ENCODE measurements around the gene MGAT3.
"Not testable (repeated sequence)": the region's sequence is repeated elsewhere in the genome, so short reads cannot be mapped to it uniquely, and the experiment has no call there.

MGAT3 gene, protein sequence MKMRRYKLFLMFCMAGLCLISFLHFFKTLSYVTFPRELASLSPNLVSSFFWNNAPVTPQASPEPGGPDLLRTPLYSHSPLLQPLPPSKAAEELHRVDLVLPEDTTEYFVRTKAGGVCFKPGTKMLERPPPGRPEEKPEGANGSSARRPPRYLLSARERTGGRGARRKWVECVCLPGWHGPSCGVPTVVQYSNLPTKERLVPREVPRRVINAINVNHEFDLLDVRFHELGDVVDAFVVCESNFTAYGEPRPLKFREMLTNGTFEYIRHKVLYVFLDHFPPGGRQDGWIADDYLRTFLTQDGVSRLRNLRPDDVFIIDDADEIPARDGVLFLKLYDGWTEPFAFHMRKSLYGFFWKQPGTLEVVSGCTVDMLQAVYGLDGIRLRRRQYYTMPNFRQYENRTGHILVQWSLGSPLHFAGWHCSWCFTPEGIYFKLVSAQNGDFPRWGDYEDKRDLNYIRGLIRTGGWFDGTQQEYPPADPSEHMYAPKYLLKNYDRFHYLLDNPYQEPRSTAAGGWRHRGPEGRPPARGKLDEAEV

DNA sequence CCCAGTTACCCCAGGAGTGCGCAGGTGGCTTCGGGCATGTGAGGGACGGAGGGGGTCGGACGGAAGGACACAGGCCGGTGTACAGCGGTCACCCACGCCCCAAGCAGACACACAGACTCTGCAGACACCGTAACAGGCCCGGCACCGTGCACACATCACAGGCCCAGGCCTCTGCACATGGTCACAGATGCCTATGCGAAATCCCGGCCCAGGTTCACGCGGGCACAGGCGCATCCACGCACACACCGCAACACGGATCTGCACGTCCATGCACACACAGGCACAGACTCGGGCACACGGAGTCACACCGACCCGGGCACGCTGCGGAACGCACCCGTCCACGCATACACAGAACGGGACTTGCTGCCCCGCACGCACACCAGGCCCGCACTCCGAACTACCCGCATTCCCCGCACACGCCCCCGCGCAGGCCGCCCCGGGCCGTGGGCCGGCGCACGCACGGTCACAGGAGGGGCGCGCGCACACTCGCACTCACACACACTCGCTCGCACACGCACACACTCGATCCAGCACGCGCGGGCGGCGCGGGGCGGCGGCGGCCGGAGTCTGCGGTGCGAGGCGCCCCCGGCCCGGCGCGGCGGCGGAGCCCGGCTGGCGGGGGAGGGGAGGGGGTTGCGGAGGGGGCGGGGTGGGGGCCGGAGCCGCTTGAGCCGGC, at the start of gene MGAT3:
Gene MGAT3, plus strand, starts transcription at position 491 of the 676 bp plus-strand sequence. CDS start 30,336 bp downstream, outside the sequence.
- no peak for DNase-seq (ENCODE audit: low spot score)

DNA sequence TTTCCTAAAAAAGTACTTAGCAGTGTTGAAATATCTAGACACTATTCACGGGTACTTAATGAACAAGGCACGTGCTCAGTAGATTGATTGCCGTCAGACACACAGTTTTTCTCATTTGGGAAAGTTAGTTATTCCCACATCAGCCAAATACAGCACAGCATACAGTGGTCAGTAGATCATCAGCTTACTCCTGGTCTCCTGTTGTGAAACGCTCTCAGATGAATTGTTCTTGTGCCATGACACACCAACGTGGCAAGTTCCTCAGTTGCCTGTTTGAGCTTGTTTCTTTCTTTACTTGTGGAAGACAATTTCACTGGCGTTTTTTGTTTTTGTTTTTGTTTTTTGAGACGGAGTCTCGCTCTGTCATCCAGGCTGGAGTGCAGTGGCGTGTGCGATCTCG, 48.6 kb upstream of the MGAT3 start:
- DNase-seq (ENCODE audit: low spot score): no peak

DNA sequence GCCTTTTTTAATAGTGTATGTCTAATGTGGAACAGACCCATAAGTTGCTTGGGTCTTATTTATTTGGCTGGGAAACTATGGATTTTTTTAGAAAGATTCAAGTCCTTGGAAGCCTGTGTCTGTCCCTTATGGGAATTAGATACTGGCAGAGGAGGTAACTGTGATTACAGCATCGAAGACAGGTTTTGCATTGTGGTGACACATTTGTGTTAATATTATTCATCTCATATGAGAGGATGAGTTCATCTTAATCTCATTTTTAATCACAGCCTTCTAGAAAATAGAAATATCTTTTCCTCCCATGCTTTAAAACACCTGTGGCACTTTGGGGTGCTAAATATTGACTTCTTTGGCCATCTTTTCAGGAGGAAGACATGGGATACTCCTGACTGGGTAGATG, 48.0 kb upstream of the MGAT3 start:
- DNase-seq (ENCODE audit: low spot score): no peak

DNA sequence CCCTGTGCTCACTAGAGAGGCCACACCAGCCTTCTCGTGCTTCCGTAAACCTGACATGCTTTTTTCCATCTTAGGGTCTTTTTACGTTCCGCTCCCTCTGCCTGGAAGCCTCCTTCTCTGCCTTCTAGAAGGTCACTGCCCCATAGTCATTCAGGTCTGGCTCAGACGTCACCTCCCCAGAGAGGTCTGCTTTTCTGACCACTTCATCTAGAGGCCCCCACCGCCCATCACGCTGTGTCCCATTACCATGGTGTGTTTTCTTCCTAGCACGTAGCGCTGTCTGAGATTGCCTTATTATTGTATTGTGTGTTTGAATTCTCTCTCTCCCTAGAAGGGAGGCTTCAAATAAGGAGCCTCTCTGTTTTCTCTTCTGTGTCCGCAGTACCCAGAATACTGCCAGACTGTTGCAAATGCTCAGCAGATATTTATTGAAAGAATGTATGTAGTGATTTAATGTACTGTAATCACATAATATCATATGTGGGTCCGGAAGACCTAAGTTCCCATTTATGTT, 47.2 kb upstream of the MGAT3 start:
- no peak for DNase-seq (ENCODE audit: low spot score)

DNA sequence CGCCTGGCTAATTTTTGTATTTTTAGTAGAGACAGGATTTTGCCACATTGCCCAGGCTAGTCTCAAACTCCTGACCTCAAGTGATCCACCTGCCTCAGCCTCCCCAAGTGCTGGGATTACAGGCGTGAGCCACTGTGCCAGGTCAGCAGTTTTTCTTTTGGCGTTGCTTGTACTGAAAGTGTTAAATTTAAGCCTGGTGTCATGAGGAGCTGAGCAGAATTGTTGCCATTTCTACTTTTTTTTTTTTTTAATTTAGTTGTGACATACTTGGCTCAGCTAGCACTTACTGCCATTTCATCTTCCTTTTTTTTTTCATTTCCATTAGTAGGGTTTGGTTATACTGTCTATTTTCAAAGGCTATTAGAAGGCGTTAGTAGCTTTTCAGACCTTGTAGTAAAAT, 46.5 kb upstream of the MGAT3 start:
- DNase-seq (ENCODE audit: low spot score): no peak

DNA sequence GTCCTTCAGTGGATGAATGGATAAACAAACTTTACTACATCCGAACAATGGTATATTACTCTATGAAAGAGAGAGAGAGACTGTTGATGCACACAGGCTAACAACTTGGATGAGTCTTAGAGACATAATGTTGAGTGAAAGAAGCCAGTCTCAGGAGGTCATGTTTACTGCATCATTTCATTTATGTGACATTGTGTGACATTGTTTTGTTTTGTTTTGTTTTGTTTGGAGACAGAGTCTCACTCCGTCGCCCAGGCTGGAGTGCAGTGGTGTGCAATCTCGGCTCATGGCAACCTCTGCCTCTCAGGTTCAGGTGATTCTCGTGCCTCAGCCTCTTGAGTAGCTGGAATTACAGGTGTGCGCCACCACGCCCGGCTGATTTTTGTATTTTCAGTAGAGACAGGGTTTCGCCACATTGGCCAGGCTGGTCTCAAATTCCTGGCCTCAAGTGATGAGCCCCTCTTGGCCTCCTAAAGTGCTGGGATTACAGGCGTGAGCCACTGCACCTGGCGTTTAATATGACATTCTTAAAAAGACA, 44.9 kb upstream of the MGAT3 start:
- not testable (repeated sequence) for DNase-seq (ENCODE audit: low spot score)

DNA sequence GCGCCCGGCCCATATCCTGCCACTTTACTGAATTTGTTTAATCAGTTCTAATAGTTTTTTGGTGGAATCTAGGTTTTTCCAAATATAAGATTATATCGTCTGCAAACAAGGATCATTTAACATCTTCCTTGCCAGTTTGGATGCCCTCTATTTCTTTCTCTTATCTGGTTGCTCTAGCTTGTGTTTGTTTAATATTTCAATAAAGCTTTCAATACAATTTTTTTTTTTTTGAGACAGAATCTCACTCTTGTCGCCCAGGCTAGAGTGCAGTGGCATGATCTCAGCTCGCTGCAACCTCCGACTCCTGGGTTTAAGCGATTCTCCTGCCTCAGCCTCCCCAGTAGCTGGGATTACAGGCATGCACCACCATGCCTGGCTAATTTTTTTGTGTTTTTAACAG, 43.6 kb upstream of the MGAT3 start:
- DNase-seq (ENCODE audit: low spot score): not testable (repeated sequence)

DNA sequence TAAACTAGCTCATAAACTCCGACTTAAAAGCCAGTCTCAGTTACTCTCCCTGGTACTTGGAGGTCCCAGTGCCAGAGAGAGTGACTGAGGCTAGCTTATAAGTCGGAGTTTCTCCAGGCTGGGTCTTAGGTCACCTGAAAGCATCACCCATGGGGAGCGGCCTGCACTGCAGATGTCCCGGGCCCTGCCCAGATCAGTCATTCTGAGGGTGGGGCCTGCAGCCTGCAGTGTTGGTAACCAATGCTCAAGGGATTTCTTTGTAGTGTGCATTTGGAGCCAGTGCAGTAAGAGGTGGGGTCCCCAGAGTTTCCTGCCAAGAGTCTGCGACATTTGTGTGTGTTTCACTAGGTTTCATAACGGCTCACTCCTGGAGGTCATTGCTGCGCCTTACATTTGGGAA, 42.4 kb upstream of the MGAT3 start:
- DNase-seq (ENCODE audit: low spot score): no peak

DNA sequence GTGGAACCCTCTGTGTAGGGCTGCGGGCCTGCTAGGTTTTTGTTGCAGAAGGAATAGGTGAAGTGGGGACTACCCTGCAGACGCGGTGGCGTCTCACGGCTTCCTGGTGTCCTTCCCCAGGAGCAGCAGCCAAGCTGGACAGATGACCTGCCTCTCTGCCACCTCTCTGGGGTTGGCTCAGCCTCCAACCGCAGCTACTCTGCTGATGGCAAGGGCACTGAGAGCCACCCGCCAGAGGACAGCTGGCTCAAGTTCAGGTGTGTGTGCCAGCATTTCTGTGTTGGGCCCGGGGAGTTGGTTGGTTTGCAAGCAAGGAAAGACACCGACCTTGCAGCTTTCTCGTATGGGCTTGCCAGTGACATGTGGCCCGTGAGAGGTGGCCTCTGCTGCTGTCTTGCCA, 41.9 kb upstream of the MGAT3 start:
- no peak for DNase-seq (ENCODE audit: low spot score)

DNA sequence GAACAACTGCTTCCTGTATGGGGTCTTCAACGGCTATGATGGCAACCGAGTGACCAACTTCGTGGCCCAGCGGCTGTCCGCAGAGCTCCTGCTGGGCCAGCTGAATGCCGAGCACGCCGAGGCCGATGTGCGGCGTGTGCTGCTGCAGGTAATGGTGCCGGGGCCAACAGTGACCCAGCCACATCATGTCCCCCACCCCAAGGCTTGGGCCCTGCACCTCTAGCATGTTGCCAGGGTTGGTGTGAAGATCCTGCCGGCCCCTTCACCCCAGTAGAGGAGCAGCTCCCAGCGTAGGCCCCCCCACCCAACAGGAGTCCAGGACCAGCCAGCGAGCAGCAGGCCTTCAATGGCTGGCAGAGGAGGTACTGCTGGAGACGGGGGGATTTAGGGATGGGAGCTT, 41.3 kb upstream of the MGAT3 start:
- DNase-seq (ENCODE audit: low spot score): no peak

DNA sequence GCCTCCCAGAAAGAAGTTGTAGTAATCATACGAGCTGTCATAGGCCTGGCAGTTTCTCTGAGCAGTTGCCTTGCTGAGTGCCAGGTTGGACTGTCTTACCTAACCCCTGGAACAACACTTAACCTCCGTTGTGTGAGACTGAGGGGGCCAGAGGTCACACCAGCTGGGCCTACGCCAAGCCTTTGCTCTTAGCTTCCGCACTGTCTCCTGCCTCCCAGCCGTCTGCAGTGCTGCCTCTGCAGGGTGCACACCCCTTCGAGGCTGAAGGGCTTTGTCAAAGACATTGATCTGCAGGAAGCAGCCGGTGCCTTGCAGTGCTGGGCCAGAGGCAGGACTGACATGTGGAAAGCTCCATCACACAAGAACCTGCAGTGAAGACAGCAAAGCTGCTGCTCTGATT, 40.5 kb upstream of the MGAT3 start:
- no peak for DNase-seq (ENCODE audit: low spot score)

DNA sequence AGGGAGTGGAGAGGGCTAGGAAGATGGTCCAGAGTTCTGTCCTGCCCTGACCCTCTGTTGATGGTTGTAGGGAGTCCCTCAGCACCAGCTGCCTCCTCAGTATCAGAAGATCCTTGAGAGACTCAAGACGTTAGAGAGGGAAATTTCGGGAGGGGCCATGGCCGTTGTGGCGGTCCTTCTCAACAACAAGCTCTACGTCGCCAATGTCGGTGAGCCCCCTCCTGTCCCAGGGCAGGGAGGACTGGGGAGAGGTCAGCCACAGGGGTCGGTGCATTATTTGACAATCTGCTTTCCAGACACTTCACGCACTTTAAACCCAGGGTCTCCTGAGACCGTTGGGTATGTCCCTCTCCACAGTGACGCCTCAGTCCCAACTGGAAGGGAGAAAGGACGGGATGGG, 39.2 kb upstream of the MGAT3 start:
- DNase-seq (ENCODE audit: low spot score): no peak

DNA sequence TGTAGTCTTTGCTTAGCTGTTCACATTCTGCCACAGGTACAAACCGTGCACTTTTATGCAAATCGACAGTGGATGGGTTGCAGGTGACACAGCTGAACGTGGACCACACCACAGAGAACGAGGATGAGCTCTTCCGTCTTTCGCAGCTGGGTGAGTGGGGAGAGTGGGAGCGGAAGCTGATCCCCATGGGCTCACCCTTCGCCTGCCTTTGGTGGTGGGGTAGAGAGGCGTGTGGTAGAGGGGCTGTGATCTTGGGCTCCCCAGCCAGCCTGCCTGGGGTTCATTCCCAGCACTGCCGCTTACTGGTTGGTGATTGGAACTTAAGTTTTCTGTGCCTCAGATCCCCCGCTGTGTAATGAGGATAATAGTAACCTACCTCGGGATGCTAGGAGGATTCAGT, 38.1 kb upstream of the MGAT3 start:
- no peak for DNase-seq (ENCODE audit: low spot score)

DNA sequence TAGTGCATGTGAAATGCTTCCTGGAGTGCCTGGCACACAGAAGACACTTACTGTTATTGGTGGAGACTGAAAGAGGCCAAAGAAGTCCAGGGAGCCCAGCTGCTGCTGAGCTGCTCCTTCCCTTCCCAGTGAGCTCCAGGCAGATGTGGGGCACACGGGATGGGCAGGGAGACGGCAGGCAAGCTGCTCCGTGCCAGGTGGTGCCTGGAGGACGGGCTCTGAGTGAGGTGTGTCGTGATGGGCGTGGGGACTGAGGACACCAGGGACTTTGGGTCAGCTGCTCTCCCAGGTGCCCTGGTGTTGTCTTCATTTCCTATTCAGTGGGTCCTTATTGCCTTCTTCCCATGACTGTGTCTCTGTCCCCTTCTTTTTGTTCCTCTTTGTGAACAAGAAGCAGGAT, 37.7 kb upstream of the MGAT3 start:
- DNase-seq (ENCODE audit: low spot score): no peak

DNA sequence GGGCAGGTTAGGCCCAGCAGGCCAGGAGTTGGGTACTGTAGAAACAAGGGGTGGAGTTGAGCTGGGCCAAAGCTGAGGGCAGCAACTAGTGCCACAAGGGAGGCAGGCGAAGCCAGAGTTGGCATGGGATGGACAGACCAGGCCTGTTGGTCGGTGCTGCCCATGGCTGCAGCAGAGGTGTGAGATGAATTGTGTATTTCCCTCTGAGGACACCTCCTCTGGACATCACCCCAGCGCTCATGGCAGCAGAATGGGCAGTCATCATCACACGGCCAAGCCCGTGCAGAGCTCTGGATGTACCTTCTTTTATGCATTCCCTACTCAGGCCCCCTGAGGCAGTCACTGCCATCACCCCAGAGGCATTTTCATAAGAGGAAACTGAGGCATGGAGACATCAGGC, 36.9 kb upstream of the MGAT3 start:
- no peak for DNase-seq (ENCODE audit: low spot score)

DNA sequence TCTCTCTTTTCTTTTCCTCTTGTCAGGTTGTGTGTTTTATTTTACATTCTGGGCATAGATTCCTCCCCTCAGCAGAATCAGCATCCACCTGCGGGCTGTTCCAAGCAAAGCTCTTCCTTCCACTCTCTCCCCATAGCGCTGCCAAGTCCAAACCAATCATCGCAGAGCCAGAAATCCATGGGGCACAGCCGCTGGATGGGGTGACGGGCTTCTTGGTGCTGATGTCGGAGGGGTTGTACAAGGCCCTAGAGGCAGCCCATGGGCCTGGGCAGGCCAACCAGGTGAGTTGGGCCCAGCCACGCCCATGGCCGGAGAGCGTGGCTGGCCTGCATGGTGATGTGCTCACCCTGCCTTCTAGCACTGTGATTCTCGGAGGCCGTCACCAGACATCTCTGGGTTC, 35.1 kb upstream of the MGAT3 start:
- no peak for DNase-seq (ENCODE audit: low spot score)

DNA sequence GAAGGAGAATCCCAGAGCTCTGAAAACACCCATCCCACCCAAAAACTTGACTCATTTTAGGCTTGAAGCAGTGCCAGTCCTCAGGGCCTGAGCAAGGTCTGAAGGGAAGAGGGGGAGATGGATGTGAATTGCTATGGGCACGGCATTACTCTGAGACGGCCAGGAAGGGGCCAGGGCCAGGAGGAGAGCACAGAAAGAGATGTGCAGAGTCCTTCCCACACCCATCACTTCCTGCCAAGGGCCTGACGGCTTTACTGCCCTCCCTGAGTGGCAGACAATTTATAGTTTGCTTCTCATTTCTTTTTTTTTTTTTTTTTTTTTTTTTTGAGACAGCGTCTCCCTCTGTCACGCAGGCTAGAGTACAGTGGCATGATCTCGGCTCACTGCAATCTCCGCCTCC, 34.7 kb upstream of the MGAT3 start:
- no peak for DNase-seq (ENCODE audit: low spot score)

DNA sequence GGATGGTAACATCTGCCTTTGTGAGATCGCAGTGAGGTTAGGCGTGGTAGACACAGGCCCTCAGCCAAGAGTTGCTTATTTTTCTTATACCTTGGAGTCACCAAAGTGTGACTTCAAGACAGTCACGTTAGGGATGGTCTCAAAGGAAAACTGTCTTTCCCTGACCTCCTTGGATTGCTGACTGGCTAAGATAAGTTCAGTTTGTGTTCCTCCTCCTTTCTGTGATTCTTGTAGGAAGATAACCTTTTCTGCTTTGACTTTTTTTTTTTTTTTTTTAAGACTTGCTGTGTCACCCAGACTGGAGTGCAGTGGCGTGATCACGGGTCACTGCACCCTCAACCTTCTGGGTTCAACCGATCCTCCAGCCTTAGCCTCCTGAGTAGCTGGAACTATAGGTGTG, 34.1 kb upstream of the MGAT3 start:
- no peak for DNase-seq (ENCODE audit: low spot score)

DNA sequence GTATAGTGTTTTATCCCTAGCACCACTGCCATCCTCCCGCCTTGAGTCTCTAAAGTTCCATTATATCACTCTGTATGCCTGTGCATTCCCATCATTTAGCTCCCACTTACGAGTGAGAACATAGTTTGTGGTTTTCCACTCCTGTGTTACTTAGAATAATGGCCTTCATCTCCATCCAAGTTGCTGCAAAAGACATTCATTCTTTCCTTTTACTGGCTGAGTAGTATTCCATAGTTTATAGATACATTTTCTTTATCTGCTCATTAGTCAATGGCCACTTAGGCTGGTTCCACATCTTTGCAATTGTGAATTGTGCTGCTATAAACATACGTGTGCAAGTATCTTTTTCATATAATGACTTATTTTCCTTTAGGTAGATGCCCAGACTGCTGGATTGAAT, 32.8 kb upstream of the MGAT3 start:
- no peak for DNase-seq (ENCODE audit: low spot score)

DNA sequence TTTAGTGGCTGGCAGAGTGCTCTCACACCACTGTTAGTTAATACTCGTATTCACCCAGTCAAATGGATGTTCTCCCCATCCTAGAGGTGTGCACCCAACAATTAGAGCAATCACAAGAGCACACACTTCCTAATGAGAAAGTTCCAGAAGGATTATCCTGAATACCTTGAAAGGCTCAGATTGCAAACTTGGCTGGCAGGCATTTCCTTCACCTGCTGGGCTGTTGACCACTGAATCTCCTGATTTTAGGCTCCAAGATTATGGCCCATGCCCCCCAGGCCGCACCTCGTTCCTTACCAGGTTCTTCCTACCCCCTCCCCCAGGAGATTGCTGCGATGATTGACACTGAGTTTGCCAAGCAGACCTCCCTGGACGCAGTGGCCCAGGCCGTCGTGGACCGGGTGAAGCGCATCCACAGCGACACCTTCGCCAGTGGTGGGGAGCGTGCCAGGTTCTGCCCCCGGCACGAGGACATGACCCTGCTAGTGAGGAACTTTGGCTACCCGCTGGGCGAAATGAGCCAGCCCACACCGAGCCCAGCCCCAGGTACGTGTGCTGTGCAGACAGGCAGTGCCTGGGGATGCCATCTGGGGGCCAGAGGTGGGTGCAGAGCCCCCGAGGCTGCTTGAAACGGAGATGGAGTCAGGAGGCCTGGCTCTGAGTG, 30.3 kb upstream of the MGAT3 start:
- no peak for DNase-seq (ENCODE audit: low spot score)

DNA sequence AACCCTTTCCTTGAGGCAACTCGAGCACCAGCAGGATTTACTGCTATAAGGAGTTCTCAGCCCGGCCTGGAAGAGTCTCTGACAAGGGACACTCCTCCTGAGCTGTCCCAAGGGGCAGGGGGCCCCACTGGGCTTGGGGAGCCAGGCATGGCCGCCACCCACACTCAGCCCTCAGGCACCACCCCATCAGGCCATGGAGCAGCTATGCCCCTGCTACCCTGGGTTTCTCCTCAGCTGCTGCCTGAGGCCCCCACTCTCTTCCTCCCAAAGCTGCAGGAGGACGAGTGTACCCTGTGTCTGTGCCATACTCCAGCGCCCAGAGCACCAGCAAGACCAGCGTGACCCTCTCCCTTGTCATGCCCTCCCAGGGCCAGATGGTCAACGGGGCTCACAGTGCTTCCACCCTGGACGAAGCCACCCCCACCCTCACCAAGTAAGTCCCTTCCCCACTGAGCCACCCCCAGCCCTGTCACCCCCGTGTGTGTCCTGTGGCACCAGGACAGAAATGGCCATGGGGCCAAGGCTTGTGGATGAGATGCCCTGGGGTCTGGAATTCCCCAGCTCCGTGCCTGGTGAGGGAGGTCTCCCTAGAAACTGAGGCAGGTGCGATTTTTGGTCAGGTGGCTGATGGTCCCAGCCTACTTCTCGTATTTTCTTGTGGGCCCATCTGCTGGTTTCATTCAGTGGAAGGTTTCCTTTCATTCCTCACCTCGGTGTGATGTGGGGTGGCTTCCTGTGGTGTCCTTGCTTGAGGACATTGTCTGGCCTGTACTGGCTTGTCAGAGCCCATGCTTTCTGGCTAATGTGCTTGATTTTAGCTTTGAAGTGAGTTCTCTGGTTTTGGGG, 28.8 kb upstream of the MGAT3 start:
- no peak for DNase-seq (ENCODE audit: low spot score)
